ENCODE measurements around the gene DIAPH1.
A peak's percentile ranks its signal among the peaks of the same experiment; 100 is the strongest.

DIAPH1 gene

GRCh38 chr5:141512390-141512910, 106.3 kb downstream of the DIAPH1 start:
- Mint-ChIP-seq H3K4me1 (peaks cover 87% of the 10 kb centered on the region), H3K36me3 (ENCODE audit: low read depth) (peaks cover 36% of the 10 kb centered on the region), H3K4me3 (peak overlapping the region; percentile 83 to 89 (median 86))

GRCh38 chr5:141511771-141512325, 107.0 kb downstream of the DIAPH1 start:
- no peaks in the 10 kb centered on the region for H3K9me3 Mint-ChIP-seq
- no peak for TF ChIP-seq CTCF (IDR thresholded peaks at IDR 0.05; ENCODE audit: unreplicated experiment in 3 of 3)

More at GRCh38 chr5:141512390-141512910, 106.3 kb downstream of the DIAPH1 start:
- Mint-ChIP-seq H3K27me3 (ENCODE audit: low read depth) (peaks cover 3% of the 10 kb centered on the region), H3K27ac (peak overlapping the region in 1 of 3 experiments; percentile 99), H3K9me3 (no peaks in the 10 kb centered on the region)
- TF ChIP-seq CTCF (IDR thresholded peaks at IDR 0.05; ENCODE audit: unreplicated experiment in 3 of 3): peak; percentile 87 to 91 (median 90)

GRCh38 chr5:141510850-141511601, 107.8 kb downstream of the DIAPH1 start:
- Mint-ChIP-seq H3K27ac (peak overlapping the region; percentile 99 to 100 (median 99)), H3K27me3 (ENCODE audit: low read depth) (peaks cover 3% of the 10 kb centered on the region), H3K4me1 (peaks cover 82% of the 10 kb centered on the region), H3K9me3 (no peaks in the 10 kb centered on the region), H3K36me3 (ENCODE audit: low read depth) (peaks cover 30% of the 10 kb centered on the region), H3K4me3 (peak overlapping the region in 1 of 3 experiments; percentile 47)
- no peak for TF ChIP-seq CTCF (IDR thresholded peaks at IDR 0.05; ENCODE audit: unreplicated experiment in 3 of 3)

More at GRCh38 chr5:141511771-141512325, 107.0 kb downstream of the DIAPH1 start:
- Mint-ChIP-seq H3K4me1 (peaks cover 87% of the 10 kb centered on the region), H3K27me3 (ENCODE audit: low read depth) (peaks cover 3% of the 10 kb centered on the region), H3K36me3 (ENCODE audit: low read depth) (peaks cover 35% of the 10 kb centered on the region), H3K4me3 (peak overlapping the region in 2 of 3 experiments; percentile 47 to 55), H3K27ac (peak overlapping the region in 1 of 3 experiments; percentile 99)

- Mint-ChIP-seq H3K27me3 (ENCODE audit: low read depth) (peaks cover 3% of the 10 kb centered on the region), H3K4me3 (peak overlapping the region; percentile 29 to 79 (median 29)), H3K36me3 (ENCODE audit: low read depth) (peaks cover 34% of the 10 kb centered on the region), H3K27ac (peak overlapping the region; percentile 99 to 100 (median 99)), H3K9me3 (no peaks in the 10 kb centered on the region), H3K4me1 (peaks cover 81% of the 10 kb centered on the region)
- no peak for TF ChIP-seq CTCF (IDR thresholded peaks at IDR 0.05; ENCODE audit: unreplicated experiment in 3 of 3)
Observed at GRCh38 chr5:141510160-141510559, 108.6 kb downstream of the DIAPH1 start.

- Mint-ChIP-seq H3K27me3 (ENCODE audit: low read depth) (no peaks in the 10 kb centered on the region), H3K9me3 (no peaks in the 10 kb centered on the region), H3K36me3 (ENCODE audit: low read depth) (peaks cover 46% of the 10 kb centered on the region), H3K27ac (peak overlapping the region; percentile 99 to 100 (median 99)), H3K4me3 (peak overlapping the region; percentile 74 to 80 (median 79)), H3K4me1 (peaks cover 80% of the 10 kb centered on the region)
- TF ChIP-seq CTCF (IDR thresholded peaks at IDR 0.05; ENCODE audit: unreplicated experiment in 3 of 3): no peak
Observed at GRCh38 chr5:141508798-141509611, 109.8 kb downstream of the DIAPH1 start.

All from nephron (organoid).